ENCODE results near the gene RIN3. TPM values are rescaled to one million over a fixed set of nuclear protein-coding genes. Genes with fewer than 3 reads are reported as not detected.

The RIN3 gene
- total and polyA plus RNA-seq, 2 of the 4 experiments (the other 2 are of a cell fraction) = 2.5 to 11.1 TPM

DNA sequence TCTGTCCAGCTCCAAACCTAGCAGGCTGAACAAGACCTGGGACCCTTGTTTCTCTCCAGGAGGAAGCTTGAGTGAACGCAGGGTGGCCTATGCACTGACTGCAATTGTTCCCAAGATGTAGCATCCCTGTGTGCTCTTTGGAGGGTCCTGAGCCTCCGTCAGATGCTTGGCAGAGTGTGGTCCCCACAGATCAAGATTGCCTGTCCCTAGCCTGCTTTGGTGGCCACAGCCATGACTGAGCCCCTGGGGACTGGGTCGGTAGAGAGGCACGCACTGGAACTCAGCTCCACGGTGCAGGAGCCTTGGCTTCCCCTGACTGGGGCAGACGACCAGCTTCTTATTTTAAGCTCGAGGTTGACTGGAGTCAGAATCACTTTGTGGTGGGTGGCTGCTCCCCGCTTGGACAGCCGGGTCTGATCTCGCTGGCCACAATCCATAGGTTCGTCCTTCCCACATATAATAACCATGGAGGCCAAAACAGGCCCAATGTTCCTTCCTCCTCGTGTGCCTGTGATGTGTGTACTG is 137.1 kb downstream of the RIN3 start:
- 100% methylated on average over 2 of the region's 12 CpGs; no CpG with 5 or more reads in 1 of the 2 experiments for WGBS, 2 experiments (ENCODE audit: extremely low coverage in 2 of 2, insufficient read length in 1 of 2)
- dilution Hi-C loops (cut with HindIII; ENCODE audit: low sequenced_read_pairs, unreplicated experiment) = no loop called here

More for the DNA sequence above, 137.1 kb downstream of the RIN3 start:
- CTCF ChIA-PET = no interaction called here
- H3K56ac ChIP-seq (ENCODE audit: extremely low read depth, insufficient read depth, low read length) = no peak overlapping the region
- TF ChIP-seq, protein P1, sequence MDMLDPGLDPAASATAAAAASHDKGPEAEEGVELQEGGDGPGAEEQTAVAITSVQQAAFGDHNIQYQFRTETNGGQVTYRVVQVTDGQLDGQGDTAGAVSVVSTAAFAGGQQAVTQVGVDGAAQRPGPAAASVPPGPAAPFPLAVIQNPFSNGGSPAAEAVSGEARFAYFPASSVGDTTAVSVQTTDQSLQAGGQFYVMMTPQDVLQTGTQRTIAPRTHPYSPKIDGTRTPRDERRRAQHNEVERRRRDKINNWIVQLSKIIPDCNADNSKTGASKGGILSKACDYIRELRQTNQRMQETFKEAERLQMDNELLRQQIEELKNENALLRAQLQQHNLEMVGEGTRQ (IDR thresholded peaks at IDR 0.05; ENCODE audit: low read depth, low read length) = no peak
- TF ChIP-seq RAD21 (IDR thresholded peaks at IDR 0.05; ENCODE audit: low read length) = no peak
- no peak for TF ChIP-seq RFX5 (IDR thresholded peaks at IDR 0.05; ENCODE audit: low read depth, low read length)
- TF ChIP-seq SMC3 (IDR thresholded peaks at IDR 0.05; ENCODE audit: low read depth, low read length) = no peak
- no peak for TF ChIP-seq CEBPB (IDR thresholded peaks at IDR 0.05; ENCODE audit: low read depth, low read length)
- no peak for TF ChIP-seq MAFK (IDR thresholded peaks at IDR 0.05; ENCODE audit: low read depth, low read length)
- TF ChIP-seq, protein P2, sequence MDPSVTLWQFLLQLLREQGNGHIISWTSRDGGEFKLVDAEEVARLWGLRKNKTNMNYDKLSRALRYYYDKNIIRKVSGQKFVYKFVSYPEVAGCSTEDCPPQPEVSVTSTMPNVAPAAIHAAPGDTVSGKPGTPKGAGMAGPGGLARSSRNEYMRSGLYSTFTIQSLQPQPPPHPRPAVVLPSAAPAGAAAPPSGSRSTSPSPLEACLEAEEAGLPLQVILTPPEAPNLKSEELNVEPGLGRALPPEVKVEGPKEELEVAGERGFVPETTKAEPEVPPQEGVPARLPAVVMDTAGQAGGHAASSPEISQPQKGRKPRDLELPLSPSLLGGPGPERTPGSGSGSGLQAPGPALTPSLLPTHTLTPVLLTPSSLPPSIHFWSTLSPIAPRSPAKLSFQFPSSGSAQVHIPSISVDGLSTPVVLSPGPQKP (IDR thresholded peaks at IDR 0.05; ENCODE audit: borderline replicate concordance, low read depth, low read length) = no peak
- no peak for TF ChIP-seq MXI1 (IDR thresholded peaks at IDR 0.05; ENCODE audit: borderline replicate concordance, low read depth, low read length)
- TF ChIP-seq NFE2L2 (IDR thresholded peaks at IDR 0.05; ENCODE audit: low read depth, low read length) = no peak
- TF ChIP-seq, protein P3, sequence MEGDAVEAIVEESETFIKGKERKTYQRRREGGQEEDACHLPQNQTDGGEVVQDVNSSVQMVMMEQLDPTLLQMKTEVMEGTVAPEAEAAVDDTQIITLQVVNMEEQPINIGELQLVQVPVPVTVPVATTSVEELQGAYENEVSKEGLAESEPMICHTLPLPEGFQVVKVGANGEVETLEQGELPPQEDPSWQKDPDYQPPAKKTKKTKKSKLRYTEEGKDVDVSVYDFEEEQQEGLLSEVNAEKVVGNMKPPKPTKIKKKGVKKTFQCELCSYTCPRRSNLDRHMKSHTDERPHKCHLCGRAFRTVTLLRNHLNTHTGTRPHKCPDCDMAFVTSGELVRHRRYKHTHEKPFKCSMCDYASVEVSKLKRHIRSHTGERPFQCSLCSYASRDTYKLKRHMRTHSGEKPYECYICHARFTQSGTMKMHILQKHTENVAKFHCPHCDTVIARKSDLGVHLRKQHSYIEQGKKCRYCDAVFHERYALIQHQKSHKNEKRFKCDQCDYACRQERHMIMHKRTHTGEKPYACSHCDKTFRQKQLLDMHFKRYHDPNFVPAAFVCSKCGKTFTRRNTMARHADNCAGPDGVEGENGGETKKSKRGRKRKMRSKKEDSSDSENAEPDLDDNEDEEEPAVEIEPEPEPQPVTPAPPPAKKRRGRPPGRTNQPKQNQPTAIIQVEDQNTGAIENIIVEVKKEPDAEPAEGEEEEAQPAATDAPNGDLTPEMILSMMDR (conservative IDR thresholded peaks at IDR 0.05; ENCODE audit: low read depth, low read length) = no peak
- no peak for TF ChIP-seq CHD1 (IDR thresholded peaks at IDR 0.05; ENCODE audit: low read depth, low read length)
- no peak for TF ChIP-seq MAZ (IDR thresholded peaks at IDR 0.05; ENCODE audit: borderline replicate concordance, low read depth, low read length)
- TF ChIP-seq FOS (IDR thresholded peaks at IDR 0.05; ENCODE audit: low read depth, low read length) = no peak
- no peak for TF ChIP-seq BHLHE40 (IDR thresholded peaks at IDR 0.05; ENCODE audit: low read depth, low read length)
- TF ChIP-seq RCOR1 (IDR thresholded peaks at IDR 0.05; ENCODE audit: insufficient replicate concordance, low read length) = no peak
- H2BK5ac ChIP-seq (ENCODE audit: low read depth, low read length, poor library complexity, severe bottlenecking) = peak overlapping the region; percentile 99
- H3K36me3 ChIP-seq (ENCODE audit: control insufficient read depth, insufficient read depth, low read length) = peaks cover 22% of the 10 kb centered on the region; the same call in 1 of the 2 replicates
- no peaks in the 10 kb centered on the region for H3K27me3 ChIP-seq (ENCODE audit: control insufficient read depth, insufficient read depth, low read length)
- peaks cover 39% of the 10 kb centered on the region for H3K9me1 ChIP-seq (ENCODE audit: insufficient read depth, low read length)
- no peak overlapping the region for H2AFZ ChIP-seq (replicated peaks; ENCODE audit: low read length, poor library complexity)
- H4K91ac ChIP-seq (ENCODE audit: insufficient read depth, low read depth, low read length) = peak overlapping the region; percentile 100; the same call in 1 of the 2 replicates
- peak overlapping the region; percentile 97; the same call in 2 of the 3 replicates for H2BK15ac ChIP-seq (ENCODE audit: low read depth, low read length)
- peaks cover 15 to 38% of the 10 kb centered on the region in 2 experiments for H3K79me1 ChIP-seq (ENCODE audit: low read depth in 1 of 2, low read length in 2 of 2)
- H3K4me3 ChIP-seq (ENCODE audit: insufficient read depth, low read depth, low read length) = no peak overlapping the region
- POLR2A ChIA-PET (ENCODE audit: unreplicated experiment) = no interaction called here
- DNase-seq (no peak), ATAC-seq (ENCODE audit: low read depth) (no peak)
- peak overlapping the region; percentile 100 for H3K27ac ChIP-seq (ENCODE audit: insufficient read depth, low read length)
- peak overlapping the region; percentile 67 for H2BK120ac ChIP-seq (ENCODE audit: low read depth, low read length)
- peaks cover 38% of the 10 kb centered on the region for H3K4me1 ChIP-seq (ENCODE audit: control insufficient read depth, insufficient read depth, low read length)
- no peaks in the 10 kb centered on the region for H3K9me3 ChIP-seq (ENCODE audit: control insufficient read depth, insufficient read depth, low read length)
- H3K9ac ChIP-seq (ENCODE audit: low read depth, low read length) = no peak overlapping the region
- 0 out of 2 replicates have a peak, but pooled peaks cover 4% of the 10 kb centered on the region for H4K20me1 ChIP-seq (ENCODE audit: insufficient read depth, low read length)
- H3K4me2 ChIP-seq (ENCODE audit: low read depth, low read length) = no peak overlapping the region
- peak overlapping the region; percentile 44 for H2AK9ac ChIP-seq (replicated peaks; ENCODE audit: low read depth, low read length, poor library complexity)
- intact Hi-C loops (cut with micrococcal nuclease) (no loop called here), in situ Hi-C loops (cut with MboI; ENCODE audit: low sequenced_read_pairs) (no loop called here)
- no TSS peak for BruUV-seq (replicated peaks)
- H3K18ac ChIP-seq (ENCODE audit: low read depth, low read length) = peak overlapping the region; percentile 59
- peak overlapping the region; percentile 72; the same call in 1 of the 2 replicates for H2BK20ac ChIP-seq (ENCODE audit: low read depth, low read length)
- no peak overlapping the region for H3K23ac ChIP-seq (ENCODE audit: low read depth, low read length)
- peak overlapping the region; percentile 13 for H4K5ac ChIP-seq (ENCODE audit: low read depth, low read length)
- H4K8ac ChIP-seq (ENCODE audit: low read depth in 2 of 2, low read length in 2 of 2) = peak overlapping the region; percentile 62 to 98; a peak in 2 of 4 replicates
- H3K4ac ChIP-seq (ENCODE audit: low read depth, low read length) = peak overlapping the region; percentile 100
- peak overlapping the region; percentile 95 for H2AK5ac ChIP-seq (ENCODE audit: low read depth, low read length)
- H3K14ac ChIP-seq (replicated peaks; ENCODE audit: low read depth, low read length) = no peak overlapping the region
